ENCODE measurements around the gene DNAJC27. TPM values are rescaled to one million over a fixed set of nuclear protein-coding genes. Genes with fewer than 3 reads are reported as not detected.

DNAJC27 gene
- polyA plus RNA-seq, 3 donors, result 2.1 to 10.9 (median 3.7) TPM

- WGBS, 3 donors, result 50 to 85% (median 60%) methylated on average over 7 of the region's 7 CpGs
- no peak overlapping the region for H3K27ac ChIP-seq (ENCODE audit: low read depth, low read length)
Measured at GRCh38 chr2:24917086-24917485, 54.7 kb downstream of the DNAJC27 start.

- 62 to 71% (median 66%) methylated on average over 4 of the region's 4 CpGs for WGBS, 3 donors
- no peak overlapping the region for H3K27ac ChIP-seq (ENCODE audit: low read depth, low read length)
Measured at GRCh38 chr2:24915796-24916195, 56.0 kb downstream of the DNAJC27 start.

GRCh38 chr2:24915175-24915574 is 56.6 kb downstream of the DNAJC27 start:
- no peak overlapping the region for H3K27ac ChIP-seq (ENCODE audit: low read depth, low read length)
- WGBS, 3 donors, result 86 to 89% (median 86%) methylated on average over 8 of the region's 8 CpGs

DNA sequence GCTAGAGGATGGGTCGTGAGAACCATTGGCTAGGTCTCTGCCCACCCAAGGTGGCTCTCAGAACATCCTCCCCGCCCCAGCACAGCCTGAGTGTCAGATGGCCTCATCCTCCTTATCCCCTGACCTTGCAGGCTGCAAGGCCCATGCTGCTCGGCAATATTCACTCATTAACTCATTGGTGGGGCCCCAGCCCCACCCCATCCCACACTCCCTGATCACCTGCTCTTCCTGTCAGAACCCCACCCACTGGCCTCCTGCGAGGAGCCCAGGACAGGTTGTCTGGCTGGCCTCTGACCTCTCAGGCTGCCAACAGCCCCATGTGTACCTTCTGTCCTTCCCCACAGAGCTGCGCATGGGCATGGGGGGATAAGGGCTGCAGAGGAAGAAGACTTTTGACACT is 57.0 kb downstream of the DNAJC27 start:
- H3K27ac ChIP-seq (ENCODE audit: low read depth, low read length), result no peak overlapping the region
- WGBS, 3 donors, result 81 to 86% (median 82%) methylated on average over 5 of the region's 5 CpGs

- H3K27ac ChIP-seq (ENCODE audit: low read depth, low read length), result no peak overlapping the region
- 73 to 94% (median 78%) methylated on average over 9 of the region's 9 CpGs for whole genome bisulfite sequencing, 3 donors
Measured at GRCh38 chr2:24913911-24914310, 57.8 kb downstream of the DNAJC27 start.

- 73 to 86% (median 80%) methylated on average over 10 of the region's 10 CpGs for WGBS, 3 donors
- H3K27ac ChIP-seq (ENCODE audit: low read depth, low read length), result no peak overlapping the region
Measured at GRCh38 chr2:24912986-24913385, 58.8 kb downstream of the DNAJC27 start.

- WGBS, 3 donors, result 78 to 90% (median 86%) methylated on average over 7 of the region's 7 CpGs
- no peak overlapping the region for H3K27ac ChIP-seq (ENCODE audit: low read depth, low read length)
Measured at GRCh38 chr2:24912523-24912922, 59.2 kb downstream of the DNAJC27 start.

DNA sequence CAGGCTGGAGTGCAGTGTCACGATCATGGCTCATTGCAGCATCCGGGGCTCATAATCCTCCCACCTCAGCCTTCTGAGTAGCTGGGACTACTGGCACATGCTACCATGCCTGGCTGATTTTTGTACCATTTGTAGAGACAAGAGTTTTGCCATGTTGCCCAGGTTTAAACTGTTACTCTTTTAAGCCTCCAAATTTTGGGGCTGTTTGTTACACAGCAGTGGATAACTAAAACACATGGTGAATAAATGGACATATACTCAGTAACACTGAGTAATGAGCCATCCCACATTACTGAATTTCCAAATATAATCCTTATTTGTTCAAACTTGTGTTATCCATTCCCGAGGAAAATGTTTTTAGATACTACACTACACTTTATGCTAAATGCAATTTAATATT is 61.5 kb downstream of the DNAJC27 start:
- H3K27ac ChIP-seq (ENCODE audit: low read depth, low read length), result no peak overlapping the region
- 96 to 99% (median 98%) methylated on average over 3 of the region's 3 CpGs for WGBS, 3 donors

DNA sequence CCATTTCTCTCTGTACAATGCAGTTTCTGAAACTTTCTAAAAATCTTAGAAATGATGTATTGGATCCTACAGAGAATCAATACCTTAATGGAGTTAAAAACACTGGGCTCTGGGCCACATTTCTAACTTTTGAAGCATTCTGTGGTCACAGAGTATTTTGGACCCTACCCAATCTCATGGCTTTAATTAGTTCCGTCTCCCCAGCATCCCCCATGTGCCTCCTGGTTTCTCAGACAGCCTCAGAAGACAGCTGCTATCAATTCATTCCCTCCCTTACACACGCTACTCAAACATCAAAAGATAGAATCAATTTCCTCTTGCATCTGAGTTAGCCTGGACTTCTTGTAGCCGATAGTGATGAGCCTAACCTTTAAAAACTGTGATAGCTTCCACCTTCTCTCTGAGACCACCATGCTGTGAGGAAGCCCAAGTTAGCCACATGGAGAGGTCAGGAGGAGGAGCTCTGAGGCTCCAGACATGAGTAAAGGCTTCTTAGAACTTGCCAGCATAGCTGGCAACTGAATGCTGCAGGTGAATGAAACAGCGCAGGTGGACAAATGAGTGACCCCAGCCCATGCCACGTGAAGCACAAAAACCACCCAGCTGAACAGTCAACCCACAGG is 62.1 kb downstream of the DNAJC27 start:
- WGBS, 3 donors, result 82 to 87% (median 84%) methylated on average over 5 of the region's 5 CpGs
- H3K27ac ChIP-seq (ENCODE audit: low read depth, low read length), result no peak overlapping the region

DNA sequence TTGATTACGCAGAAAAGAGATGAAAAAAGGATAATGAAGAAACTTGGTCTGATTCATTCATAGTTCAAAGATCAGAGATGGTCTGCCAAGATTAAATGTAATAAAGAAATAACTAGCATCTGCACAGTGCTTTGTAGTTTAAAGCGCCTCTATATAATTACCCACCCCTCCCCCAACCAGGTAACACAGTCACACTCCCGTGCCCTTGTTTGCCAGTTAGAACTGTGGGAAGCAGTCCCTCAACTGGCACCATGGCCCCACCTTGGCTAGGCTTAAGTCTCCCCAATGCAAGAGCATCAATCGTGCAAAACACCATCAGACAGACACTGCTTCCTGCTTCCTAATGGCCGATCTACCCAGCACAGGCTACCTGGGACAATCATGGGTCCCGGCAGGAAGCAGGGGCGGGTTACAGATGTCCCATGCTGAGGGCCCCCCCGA is 63.3 kb downstream of the DNAJC27 start:
- no peak overlapping the region for H3K27ac ChIP-seq (ENCODE audit: low read depth, low read length)
- 73 to 87% (median 80%) methylated on average over 8 of the region's 8 CpGs for WGBS, 3 donors

DNA sequence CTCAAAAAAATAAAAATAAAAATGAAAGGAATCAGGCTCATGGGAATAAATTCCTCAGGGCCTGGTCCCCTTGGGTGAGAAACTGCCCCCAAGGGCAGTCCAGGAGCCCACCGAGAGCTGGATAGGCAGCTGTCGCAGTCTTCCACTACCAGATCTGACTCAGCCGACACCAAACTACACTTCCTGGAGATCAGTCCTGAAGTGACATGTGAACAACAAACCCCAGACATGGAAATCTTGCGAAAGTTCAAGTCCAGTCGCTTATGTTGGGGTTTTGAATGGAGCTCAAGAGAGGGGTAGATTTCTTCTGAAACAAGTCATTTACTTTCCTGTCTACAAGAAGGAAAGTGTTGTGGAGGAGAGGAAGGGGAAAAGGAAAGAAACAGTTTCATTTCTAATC is 64.6 kb downstream of the DNAJC27 start:
- 56 to 84% (median 61%) methylated on average over 5 of the region's 5 CpGs for WGBS, 3 donors
- H3K27ac ChIP-seq (ENCODE audit: low read depth, low read length), result no peak overlapping the region

DNA sequence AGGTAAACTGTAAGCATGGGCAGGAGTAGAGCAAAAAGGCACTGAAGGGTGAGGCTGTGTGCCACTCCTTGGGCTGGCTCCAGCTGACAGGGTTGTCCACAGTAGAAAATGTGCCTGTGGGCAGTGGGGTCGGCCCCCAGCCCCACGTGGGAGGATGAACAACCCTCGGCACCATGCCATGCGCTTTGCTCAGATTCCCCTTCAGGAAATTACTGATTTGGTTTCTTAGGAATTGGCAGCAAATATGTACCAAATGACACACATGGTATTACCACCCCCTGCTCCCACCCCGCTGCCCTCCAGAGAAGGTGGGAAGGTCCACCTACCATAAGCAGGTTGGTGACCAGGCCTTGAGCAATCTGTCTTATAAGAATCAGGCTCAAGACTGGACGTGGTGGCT is 65.3 kb downstream of the DNAJC27 start:
- no peak overlapping the region for H3K27ac ChIP-seq (ENCODE audit: low read depth, low read length)
- WGBS, 3 donors, result 88 to 91% (median 91%) methylated on average over 6 of the region's 6 CpGs

GRCh38 chr2:24903161-24904103 is 68.3 kb downstream of the DNAJC27 start:
- 81 to 88% (median 82%) methylated on average over 23 of the region's 23 CpGs for WGBS, 3 donors
- H3K27ac ChIP-seq (ENCODE audit: low read depth, low read length), result no peak overlapping the region

- WGBS, 3 donors, result 81 to 87% (median 82%) methylated on average over 7 of the region's 7 CpGs
- H3K27ac ChIP-seq (ENCODE audit: low read depth, low read length), result no peak overlapping the region
Measured at GRCh38 chr2:24899361-24899910, 72.3 kb downstream of the DNAJC27 start.

GRCh38 chr2:24898122-24899109 is 73.3 kb downstream of the DNAJC27 start:
- 77 to 87% (median 86%) methylated on average over 29 to 30 of the region's 30 CpGs for WGBS, 3 donors
- no peak overlapping the region for H3K27ac ChIP-seq (ENCODE audit: low read depth, low read length)

DNA sequence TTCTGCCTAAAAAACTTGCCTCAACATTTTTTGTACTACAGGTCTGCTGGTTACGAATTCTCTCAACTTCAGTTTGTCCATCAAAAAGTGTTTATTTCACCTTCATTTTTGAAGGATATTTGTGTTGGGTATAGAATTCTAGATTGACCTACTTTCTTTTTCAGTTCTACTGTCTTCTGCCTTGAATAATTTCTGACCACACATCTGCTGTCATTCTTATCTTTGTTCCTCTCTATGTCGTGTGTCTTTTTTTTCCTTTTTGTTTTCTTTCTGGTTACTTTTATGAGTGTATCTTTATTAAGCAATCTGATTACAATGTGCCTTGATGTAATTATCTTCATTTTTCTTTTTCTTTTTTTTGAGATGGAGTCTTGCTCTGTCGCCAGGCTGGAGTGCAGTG is 77.0 kb downstream of the DNAJC27 start:
- H3K27ac ChIP-seq (ENCODE audit: low read depth, low read length), result no peak overlapping the region
- 56 to 90% (median 73%) methylated on average over 3 of the region's 3 CpGs for WGBS, 3 donors

DNA sequence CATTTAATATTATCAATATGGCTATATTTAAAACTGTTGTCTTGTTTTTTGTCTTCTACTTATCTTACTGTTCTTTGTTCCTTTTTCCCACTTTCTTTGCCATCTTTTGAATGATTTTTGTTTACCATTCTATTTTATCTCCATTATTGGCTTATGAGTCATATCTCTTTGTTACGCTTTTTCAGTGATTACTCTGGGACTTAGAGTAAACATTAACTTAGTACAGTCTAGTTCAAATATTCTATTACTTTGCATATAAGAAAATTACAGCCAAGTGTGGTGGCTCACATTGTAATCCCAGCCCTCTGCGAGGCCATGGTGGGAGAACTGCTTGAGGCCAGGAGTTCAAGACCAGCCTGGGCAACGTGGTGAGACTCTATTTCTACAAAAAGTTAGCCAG is 77.8 kb downstream of the DNAJC27 start:
- no peak overlapping the region for H3K27ac ChIP-seq (ENCODE audit: low read depth, low read length)
- WGBS, 3 donors, result 54 to 89% (median 61%) methylated on average over 3 of the region's 3 CpGs

Measured in adipose tissue (tissue), 3 donors.